Activated CD4-positive, CD25-positive, alpha-beta regulatory T cell treated with anti-CD3 and anti-CD28 coated beads, Interleukin-2, amount 50 U/mL, for 16 hours (primary cell): ENCODE results near the gene CLEC16A.

Experiments used
- DNase-seq: peaks from one replicate; pipeline ENCODE4 v3.0.0-alpha.2; 2020; ENCODE audit warnings: low read depth, low spot score

The CLEC16A gene

DNA sequence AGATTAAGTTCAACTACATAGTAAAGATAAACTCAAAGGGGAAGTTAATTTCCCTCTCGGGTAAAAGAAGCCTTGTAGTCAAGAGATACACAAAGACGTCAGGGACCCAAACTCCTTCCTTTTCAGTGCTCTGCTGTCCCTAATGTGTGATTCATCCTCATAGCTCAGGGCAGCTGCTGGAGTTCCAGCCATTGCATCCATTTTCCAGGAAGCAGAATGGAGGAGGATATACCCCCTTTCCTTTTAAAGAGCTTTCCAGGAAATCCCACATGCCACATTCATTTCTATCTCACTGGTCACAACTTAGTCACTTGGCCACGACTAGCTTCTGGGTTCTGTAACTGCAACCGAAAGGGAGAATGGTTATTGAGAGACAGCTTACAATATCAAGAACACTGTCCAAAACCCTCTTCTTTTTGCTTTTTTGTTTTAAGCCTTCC lies 216.3 kb downstream of the CLEC16A start:
- no peak for DNase-seq

DNA sequence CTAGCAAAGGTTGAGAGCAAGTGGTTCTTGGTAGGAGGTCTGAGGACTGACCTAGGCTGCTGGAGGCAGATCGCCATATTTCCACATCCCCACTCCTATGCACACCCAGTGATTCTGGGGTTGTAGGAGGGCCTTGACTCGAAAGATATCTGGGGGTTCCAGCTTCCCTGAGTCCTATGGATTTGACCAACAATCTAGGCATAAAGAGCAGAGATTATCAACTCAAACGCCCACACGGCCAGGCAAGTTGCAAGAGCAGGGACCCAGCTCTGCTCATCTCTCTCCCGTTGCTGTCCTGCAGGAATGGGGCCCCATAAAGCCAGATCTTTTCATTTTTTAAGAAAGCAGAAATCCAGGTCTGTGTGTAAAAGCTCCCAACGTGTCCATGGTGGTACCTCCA lies 217.1 kb downstream of the CLEC16A start:
- DNase-seq, result no peak

DNA sequence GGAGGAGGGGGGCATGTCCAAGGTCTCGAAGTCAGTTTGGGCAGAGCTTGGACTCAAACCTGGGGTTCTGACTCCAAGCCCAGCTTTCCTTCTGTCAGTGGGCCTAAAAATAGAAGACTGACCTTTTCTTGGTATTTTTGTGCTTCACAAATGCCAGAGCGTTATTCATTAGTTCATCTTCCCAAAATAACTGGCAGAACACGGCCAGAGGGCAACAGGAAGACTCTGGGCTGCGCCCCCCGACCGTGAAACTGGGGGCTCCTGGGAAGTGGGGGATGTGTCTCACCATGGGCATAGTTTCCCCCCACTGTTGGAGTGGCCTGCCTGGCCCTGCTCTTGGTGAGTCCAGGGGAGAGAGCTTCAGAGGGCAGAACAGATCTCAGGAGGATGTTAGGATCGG lies 217.6 kb downstream of the CLEC16A start:
- no peak for DNase-seq

DNA sequence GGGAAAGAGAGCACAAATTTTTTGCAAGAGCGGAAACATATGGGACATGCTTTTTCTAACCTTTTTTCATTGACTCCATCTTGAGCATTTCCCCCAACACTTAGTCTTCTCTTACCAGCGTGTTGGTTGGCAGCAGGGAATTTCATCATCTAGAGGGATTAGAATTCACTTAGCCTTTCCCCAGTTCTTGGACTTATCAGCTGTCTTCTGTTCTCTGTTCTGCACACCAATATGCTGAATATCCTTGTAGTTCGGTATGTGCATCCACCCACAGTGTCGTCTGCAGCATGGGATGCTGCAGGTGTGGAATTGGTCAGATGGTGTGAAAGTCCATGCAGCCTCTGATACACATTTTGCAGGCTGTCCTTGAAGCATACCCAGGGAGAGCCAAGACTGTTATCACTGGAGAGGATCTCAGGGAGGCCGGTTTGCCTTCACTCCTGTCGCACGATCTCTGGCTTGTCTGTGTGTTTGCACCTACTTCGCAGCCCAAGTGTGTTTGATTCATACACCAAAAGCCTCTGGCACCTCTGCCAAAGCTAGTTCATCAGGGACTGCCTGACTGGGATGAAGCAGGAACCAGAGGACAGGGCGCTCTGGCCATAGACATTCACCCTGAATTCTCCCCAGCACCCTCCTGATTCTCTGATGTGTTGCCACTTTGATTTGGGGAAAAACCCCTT lies 218.4 kb downstream of the CLEC16A start:
- DNase-seq, result no peak

DNA sequence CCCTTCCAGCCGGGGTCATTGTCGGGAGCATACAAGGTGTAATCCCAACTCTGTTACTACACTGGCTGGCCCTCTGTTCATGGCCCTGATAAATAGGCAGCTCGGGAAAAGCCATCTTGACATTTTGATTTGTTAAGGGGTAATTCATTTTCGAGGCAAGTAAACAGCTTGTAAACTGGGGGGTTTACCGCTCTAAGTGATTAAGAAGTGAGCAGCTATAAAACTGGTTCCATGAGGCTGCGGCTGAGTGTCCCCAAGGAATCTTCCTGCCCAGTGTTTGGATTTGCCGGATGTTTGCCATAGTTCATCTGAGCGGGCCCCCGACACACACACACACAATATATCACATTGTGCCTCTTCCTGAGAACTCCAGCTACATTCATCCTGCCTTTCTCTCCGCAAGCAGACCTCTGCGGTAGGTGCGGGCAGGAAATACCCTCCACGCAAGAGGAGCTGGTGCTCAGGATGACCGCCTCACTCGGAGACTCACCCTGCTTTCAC lies 219.4 kb downstream of the CLEC16A start:
- no peak for DNase-seq

DNA sequence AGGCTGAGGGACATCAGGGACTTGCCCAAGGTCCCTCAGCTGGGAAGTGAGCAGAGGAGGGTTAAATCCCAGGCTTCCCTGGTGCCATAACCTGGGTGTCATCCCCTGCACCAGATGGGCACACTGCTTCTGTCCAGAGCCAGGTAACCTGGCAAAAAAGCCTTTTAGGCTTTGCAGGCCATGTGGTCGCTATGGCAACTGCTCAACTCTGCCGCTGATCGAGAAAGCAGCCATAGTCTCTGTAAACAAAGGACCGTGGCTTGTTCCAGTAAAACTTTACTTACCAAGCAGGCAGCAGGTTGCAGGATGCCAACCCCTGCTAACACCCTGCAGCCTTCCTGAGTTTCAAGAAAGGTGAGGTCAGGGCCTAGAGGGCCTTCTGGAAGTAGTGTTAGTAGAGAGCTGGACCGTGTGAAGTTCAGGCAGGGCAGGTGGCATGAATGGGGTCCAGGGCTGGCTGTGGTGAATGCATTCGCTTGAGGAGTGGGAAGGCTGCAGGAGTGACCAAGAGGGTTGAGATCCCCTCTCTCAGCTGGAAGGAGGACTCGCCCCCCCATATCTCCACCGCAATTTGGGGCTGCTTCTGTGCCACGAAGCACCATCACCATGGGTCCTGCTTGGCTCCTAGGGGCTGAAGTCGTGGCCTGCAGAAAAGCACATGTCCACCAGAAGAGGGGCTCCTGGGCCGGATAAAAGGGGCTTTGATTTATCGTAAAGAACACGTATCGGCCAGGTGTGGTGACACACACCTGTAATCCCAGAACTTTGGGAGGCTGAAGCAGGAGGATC lies 220.3 kb downstream of the CLEC16A start:
- no peak for DNase-seq

DNA sequence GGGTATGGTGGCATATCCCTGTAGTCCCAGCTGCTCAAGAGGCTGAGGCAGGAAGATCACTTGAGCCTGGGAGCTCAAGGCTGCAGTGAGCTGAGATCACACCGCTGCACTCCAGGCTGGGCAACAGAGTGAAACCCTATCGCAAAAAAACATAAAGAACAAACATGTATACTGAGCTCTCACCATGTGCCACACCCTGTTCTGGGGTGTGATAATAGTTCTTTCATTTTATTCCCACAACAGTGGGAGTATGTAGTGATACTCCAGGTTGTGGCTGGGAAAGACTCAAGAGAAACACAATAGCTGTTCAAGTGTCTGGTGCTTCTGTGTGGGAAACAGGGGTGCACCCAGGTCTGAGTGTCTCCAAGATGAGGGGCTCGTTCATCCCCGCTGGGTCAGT lies 221.0 kb downstream of the CLEC16A start:
- DNase-seq, result no peak

DNA sequence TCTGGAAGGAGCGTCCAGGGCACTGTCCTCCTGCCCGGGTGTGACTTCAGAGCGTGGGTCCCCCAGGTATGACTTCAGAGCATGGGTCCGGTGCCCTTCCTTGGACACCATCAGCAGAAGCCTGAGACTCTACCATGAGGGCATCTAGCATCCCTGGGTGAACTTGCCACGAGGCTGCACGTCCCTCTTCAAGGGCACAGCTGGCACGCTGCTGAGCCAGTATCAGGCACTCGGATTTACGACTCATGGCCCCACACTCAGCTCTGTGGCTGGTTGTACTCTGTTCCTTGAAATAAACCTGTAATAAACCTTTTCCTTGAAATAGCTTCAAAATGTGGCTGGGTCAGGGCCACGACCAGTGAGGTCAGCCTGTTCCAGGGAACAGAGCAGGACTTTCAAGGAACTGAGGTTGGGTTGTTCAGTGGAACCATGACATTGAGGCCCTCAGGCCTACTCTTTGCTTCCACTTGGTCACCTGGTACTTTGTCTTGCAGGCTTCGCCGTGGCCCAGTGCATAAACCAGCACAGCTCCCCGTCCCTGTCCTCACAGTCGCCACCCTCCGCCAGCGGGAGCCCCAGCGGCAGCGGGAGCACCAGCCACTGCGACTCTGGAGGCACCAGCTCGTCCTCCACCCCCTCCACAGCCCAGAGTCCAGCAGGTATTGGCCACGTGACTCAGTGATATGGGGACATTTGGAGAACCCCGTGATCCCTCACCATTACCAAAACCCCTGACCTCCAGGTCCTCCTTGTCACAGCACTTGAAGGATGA lies 221.7 kb downstream of the CLEC16A start:
- DNase-seq, result no peak

DNA sequence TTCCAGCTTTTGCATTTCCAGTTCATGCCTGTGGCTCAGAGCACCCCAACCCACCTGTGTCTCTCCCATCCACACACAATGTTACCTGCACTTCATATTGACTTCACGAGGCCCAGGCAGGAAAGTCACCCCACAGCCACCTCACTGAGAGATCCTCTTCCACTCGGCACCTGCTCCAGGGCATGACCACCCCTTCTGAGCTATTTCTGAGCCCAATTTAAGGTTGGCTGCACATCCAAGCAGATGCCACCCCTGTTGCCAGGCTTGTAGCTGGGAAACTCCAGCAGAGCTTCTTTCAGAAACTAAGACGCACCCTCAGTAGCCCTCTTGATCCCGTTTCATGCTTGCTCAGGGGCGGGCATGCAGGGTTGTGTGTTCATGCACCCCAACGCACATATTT lies 223.2 kb downstream of the CLEC16A start:
- no peak for DNase-seq

DNA sequence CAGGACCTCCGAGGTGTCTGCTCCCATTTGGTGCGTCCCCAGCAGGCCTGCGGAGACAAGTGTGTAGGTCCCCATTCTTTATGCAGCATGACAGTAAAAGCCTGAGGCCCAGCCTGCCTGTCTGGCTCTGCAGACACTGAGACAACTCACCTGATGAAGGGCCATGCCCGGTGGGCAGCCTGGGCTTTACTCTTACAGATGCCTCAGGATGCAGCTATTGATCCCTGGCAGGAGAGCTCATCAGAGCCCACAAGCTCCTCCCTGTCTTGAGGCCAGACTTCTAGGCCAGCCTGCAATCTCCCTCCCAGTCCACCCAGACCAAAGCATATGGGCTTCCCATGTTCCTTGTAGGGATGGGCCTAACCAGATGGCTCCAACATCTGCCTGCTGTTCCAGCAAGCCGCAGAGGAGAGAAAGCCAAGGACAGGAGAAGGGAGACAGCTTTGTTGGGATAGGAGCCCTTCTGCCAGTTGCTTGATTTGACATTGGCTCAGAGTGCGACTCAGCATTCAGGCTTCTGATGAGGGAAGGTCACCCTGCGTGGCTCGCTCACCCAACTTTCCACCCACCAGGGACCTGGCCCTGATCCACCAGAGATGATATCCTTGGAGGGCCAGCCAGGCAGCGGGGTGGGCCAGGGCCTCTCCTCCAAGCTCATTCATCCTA lies 224.2 kb downstream of the CLEC16A start:
- DNase-seq, result no peak

DNA sequence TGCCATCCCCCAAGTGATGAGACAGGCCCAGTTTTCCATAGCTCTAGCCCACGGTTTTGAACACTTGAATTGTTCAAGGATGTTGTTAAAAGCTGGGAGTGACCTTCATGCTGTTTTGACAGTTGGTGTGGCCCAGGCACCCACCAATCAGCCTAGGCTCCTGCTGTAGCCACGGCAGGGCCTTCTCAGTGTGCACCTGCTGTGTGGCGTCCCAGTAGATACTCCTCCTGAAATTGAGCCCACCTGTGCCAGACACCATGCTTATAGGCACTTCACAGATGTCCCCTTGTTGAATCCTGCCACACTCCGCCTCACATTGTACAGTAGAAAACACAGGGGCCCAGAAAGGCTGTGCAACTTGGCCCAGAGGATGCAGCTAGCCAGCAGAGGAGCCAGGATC lies 225.3 kb downstream of the CLEC16A start:
- DNase-seq, result no peak

DNA sequence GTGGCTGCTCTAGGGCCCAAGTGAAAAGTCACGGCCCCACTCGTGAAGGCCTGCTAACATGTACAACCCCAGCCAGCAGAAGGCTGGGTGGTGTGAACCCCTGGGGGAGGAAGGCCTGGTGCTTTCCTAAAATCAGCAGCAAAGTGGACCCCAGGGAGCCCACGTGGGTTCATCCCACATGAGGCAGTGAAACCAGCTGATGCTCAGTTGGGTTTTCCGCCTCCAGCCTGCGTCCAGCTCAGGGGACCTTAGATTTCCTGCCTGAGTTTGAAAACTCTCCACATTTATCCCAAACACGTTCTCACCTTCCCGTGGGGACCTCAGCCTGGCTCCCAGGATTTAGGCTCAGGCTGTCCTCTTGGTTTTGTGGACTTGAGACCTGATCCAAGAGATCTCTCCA lies 225.8 kb downstream of the CLEC16A start:
- no peak for DNase-seq

DNA sequence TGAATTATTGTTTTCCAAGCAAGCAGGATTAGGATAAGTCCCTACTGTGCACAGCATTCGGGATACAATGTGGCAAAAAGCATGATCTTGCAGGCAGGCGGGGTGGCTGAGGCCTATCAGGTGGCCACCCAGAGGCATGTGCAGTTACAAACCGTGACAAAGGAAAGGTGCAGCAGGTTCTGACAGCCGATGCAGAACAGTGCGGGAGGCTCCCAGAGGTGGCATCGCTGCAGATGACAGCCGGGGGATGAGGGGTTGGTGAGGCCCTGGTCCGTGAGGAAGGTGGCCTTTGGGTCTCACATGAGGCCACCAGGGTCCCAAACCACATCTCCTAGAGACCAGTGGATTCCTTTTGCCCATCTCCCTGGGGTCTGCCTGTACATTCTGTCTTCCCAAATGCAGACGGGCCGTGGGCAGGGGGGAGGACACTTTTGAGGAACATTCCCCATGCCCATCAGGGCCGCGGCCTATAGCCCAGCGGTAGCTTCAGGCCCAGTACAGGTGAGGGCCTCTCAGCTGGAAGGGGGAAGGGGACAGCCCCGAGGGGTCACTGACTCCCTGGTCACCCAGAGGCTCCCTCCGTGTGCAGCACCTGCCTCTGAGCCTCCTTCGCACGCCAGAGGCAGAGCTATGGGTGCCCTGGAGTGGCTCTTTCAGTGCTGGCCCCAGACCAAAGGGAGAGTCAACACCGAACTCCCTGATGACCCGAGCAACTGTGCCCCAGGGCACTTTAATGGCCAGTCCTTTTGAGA lies 226.5 kb downstream of the CLEC16A start:
- no peak for DNase-seq

DNA sequence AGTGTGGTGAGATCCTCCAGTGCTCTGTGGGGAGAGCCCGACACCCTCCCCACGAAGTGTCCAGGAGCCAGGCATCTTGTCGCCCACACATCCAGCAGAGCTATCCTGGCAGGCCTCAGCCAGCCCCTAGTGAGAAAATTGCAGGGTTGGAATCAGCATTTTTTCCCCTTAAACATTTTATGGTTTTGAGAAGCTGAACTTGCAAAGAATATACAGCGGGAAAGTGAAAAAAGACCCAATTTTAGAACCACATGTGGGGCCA lies 227.0 kb downstream of the CLEC16A start:
- DNase-seq, result no peak

DNA sequence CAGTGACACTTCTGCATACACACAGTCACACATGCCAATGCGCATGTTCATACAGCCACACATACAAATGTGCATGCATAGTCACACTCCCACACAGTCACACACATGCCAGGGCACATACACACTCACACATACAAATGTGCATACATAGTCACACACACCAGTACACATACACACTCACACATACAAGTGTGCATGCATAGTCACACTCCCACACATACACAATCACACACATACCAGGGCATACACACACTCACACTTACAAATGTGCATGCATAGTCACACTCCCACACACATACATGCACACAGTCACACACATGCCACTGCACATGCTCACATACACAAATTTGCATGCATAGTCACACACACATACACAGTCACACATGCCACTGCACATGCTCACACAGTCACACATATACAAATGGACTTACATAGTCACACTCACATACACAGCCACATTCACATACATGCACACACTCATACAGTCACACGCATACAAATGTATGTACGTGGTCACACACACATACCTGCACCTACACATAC lies 227.5 kb downstream of the CLEC16A start:
- no peak for DNase-seq

DNA sequence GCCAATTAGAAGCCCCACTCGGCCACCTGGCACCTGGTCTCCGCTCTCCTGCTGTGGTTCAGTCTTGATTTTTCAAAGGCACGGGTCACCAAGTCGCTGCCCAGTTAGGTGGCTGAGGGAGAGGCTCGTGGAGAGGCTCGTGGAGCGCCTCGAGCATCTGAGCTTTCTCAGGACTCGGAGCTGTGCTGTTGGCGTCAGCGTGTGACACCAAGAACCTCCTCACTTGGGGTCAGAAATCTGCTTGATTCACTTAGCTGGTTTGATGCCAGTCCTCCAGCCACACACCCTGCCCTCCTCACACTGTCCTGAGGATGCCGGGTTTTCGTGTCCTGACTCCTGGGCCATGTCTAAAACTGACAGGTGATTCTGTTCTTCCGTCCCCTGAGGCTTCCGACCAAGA lies 229.1 kb downstream of the CLEC16A start:
- no peak for DNase-seq

DNA sequence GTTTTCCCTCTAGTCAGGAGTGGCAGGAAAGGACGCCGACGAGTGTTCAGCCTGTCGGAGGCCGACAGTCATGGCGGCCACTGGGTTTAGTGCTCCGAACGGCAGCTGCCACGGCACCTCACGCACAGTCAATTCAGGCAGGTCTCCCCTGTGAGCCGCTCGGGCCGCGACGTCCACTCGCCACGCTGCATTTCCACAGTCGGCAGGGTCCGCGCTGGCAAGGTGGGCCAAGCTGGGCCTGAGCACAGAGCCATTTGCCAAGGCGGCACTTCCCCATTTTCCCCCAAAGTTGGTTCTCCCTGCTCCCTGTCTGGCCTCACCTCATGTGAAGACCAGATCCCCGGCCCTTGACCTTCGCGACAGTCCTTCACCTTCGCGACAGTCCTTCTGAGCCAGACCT lies 229.8 kb downstream of the CLEC16A start:
- DNase-seq, result no peak

DNA sequence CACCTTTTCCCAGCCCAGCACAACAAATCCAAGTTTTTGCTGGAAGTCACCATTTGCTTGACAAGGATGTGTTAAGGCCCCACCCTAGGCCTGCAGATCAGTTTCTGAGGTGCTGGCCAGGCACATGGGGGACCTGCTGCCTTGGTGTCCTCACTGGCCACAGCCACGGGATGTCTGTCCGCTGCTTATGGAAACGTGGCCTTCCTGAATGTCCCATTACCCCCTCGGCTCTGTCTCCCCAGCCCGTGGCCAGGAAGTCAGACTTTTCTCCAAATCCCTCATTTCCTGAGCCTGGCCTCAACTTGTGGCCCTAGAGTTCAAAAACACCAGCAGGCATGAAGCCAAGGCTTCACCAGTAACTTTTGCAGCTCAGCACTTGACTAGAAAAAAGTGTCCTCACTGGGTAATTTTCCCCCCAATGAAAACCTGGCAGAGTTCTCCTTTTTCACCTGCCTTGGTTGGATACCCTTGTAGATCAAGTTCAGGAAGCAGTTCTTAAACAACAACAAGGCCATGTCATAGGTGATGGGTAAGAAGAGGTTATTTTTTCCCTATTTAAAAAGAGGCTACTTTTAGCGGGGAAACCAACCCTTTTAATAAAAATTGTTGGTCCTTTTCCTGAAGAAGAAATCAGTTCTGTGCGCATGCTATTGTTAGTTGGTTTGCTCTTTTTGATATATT lies 230.9 kb downstream of the CLEC16A start:
- no peak for DNase-seq

DNA sequence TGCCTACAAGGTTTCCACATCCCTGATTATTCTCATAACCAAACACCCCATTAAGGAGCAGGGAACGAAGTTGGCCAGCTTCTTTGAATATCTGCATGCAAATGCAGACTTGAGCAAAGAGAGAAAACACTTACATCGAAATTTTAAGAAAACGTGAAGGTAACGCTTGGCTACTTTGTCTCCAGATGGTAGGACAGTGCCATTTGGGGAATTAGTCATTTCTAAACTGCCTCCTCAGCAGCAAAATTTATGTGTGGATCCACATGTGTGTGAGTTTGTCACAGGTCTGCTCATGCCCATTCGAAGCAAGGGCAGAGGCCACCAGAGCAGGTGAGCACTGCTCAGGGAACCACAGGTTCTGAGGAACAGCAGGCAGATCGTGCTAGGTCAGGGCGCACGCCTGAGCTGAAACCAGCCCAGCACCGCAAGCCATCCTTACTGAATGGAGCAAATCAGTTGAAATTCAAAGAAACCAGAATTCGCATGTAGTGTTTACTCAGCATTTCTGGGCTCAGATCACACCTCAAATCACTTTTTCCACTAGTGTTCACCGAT lies 231.5 kb downstream of the CLEC16A start:
- DNase-seq, result no peak

DNA sequence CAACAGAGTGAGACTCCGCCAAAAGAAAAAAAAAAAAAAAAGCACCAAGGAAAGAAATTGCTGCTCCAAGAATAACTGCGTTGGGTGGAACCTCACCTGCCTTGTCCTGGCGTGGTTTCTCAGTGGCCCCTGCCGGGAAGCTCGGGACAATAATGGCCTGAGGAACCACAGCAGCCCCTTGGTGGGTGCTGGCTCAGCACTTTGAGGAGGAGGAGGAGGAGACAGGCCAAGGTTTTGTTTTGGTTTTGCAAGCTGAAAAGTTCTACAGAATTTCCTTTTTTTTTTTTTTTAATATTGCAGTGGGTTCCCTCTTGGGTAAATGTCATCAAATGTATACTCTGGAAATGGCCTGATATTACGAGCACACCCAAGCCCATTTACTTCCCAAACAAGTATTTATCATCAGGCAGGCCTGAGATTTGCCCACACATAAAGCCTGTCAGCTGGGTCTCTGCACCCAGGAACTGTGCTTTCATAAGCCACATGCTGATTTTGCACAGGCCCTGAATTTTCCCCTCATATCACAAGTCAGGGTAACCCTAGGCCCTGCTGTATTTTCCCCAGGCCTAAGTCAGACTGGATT lies 233.3 kb downstream of the CLEC16A start:
- no peak for DNase-seq
